NCI-H2107 (cell line): ENCODE measurements around the gene C1orf105.

ENCODE experiments used
- DNase-seq: peaks from one replicate; lab custom pipeline; 2025; lab: John Stamatoyannopoulos, UW

Gene C1orf105

GRCh38 chr1:172397221-172397620, 23.3 kb upstream of the C1orf105 start:
- no peak for DNase-seq

GRCh38 chr1:172397633-172398032, 22.9 kb upstream of the C1orf105 start:
- DNase-seq = no peak

DNA sequence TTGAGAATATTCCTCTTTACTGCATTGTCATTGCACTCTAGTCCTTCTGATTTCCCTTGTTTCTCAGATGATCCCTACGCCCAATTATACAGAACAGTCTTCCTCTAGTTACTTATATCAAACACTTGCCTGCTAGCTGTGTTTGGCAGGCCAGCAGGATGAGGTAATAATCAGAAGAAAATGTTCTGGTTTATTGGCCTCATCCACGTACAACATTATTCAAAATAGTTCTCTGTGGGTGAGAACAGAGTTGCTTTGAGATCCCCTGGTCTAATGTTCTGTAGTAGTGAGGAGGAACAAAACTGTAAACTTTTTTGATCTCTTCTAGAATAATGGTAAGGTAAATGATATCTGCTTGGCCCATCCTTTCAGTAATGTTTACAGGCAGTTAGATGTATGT, 22.3 kb upstream of the C1orf105 start:
- DNase-seq = no peak

DNA sequence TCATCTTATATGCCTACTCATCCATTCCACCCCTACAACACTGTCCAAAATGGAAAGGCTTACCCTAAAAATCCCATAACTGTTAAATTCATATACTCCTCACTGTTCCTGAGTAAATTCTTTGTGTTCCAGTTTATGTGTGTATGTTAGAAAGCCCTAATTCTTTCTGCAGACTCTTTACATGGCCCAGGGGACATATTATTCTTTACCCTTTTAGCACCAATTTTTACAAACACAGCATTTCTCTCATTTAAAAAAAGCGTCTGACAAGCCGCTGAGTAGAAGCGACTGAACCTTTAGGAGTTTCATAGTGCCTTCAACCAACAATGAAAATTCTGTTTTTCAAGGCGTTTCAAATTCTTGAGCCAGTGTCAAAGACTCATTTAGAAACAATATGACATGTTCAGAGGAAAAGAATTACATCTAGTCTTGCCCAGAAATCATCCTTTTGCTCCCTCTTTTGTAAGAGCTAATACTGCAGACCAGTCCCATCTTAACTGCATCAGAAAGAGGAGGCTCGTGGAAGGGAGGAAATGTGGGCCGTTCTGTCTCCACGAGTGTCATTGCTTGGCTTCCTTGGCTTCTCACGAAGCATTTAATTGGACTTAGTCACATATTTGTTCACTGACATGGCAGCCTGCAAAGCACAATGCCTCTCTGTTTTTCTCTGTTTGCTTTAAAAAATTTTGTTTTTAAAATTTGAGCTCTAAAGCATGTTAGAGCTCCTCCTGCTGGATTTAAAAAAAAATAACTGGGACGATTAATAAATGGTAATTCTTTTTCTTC, 21.3 kb upstream of the C1orf105 start:
- no peak for DNase-seq

GRCh38 chr1:172399756-172400721, 20.4 kb upstream of the C1orf105 start:
- DNase-seq = no peak

GRCh38 chr1:172400722-172401105, 19.8 kb upstream of the C1orf105 start:
- no peak for DNase-seq

DNA sequence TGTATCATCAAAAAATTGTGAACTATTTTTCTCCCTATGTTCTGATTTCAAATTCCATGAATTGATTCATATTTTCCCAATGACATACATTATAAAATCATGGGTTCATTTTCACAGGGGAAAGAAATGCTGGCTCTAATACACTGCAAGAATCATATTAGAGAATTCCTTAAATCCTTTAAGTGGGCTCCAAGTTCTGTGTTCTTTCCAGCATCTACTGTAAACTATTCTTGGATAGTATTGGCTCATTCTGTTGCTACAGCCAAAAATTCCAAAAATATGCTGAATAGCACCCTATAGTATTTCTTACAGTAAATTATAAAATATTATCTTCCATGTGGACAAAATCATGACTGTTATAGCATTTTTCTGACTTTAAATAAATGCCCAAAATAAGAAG, 19.0 kb upstream of the C1orf105 start:
- no peak for DNase-seq

DNA sequence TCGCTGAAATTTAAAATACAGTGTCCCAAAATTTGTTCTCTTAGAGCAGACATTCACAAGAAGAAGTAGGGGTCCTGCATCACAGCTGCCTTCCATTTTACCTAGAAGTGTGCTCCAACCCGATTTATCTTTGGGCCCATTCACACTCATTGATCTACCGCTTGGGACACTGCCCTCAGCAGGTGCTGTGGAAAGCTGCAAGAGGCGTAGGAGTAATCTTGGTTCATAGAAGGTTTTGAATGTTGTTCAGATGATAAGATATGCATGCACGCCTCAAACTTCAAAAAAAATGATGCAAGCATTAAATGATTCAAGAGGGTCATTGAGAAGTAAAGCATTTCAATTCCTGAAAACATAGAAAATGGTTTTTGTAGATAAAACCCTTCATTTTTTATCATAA, 18.6 kb upstream of the C1orf105 start:
- DNase-seq = no peak

GRCh38 chr1:172402878-172403569, 17.5 kb upstream of the C1orf105 start:
- no peak for DNase-seq

DNA sequence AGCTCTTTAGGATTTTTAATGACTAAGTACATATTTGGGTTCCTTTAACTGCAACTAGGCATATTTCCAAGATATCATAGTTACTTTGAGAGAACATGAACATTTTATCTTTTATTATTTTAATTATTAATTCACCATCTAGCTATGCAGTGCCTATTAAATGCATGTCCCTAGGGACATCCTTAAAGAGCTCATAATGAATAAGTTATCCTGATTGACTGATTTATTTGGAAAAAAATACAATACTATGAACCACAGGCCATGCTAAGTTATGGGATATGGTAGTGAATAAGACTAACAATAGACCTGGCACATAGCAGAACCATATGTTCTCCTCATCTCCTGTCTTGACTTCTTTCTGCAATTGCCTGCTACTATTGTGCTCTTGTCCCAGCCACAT, 16.4 kb upstream of the C1orf105 start:
- no peak for DNase-seq

- DNase-seq = no peak
These were observed 14.6 kb upstream of the C1orf105 start for GRCh38 chr1:172405912-172406311.

- DNase-seq = no peak
These were observed 13.5 kb upstream of the C1orf105 start for GRCh38 chr1:172406968-172407367.

DNA sequence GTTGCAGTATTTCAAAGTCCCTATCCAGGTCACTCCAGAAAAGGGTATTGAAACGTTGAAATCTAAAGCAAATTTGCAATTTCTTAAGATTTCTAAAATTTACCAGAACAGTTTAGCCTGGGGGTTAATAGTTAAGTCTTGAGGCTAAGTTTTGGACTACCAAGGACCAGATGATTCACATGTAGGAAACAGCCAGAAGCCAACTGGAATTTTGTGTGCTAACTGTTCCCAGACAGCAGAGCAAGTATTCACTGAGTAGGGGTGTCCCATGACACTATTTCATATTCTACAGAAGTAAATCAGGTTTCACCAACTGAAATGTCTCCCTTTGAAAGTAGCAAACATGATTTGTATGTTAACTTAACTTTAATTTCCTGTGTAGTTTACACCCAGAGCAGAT, 11.5 kb upstream of the C1orf105 start:
- DNase-seq = no peak

DNA sequence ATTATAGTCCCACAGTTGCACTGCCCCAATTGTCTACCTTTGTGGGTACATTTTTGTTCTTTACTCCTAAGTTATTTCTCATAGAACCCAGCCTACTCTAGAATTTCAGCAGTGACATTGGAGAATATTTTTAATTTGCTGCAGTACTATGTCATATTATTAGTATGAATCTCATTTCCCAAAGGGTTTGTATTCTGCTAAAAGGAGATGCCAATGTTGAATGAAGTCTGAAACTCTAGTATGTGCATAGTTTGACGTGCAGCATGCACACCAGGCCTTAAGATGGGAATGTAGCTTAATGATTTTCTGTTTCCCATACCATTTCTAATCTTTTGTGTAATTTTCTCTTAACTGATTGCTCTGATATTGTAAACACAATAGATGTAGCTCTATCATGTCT, 10.5 kb upstream of the C1orf105 start:
- no peak for DNase-seq

DNA sequence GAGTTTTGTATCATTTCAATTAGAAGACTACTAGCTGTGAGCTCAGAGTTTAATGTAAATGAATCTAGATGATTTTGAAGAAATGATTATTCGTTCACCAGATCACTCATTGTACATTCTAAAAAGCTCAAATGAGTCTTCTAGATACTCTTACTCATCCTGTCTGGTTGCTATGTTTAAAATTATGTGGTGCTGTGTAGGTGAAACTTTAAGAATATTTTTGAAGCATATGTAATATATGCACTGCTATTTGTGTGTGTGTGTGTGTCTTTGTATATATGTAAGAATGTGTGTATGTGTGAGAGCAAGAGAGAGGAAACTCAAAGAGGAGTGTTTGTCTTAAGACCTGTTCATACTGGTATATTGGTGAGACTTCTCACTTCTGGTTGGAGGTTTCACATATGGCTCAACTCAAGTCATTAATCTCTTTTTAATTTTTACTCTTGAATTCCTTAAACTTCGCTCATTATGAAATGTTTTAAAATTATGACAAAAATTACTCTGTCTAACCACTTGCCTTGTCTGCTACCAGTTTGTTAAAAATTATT, 8.6 kb upstream of the C1orf105 start:
- DNase-seq = no peak

- no peak for DNase-seq
These were observed 6.2 kb upstream of the C1orf105 start for GRCh38 chr1:172414331-172414730.

GRCh38 chr1:172416496-172417035, 3.9 kb upstream of the C1orf105 start:
- DNase-seq = no peak

- DNase-seq = no peak
These were observed 2.9 kb upstream of the C1orf105 start for GRCh38 chr1:172417557-172417956.

DNA sequence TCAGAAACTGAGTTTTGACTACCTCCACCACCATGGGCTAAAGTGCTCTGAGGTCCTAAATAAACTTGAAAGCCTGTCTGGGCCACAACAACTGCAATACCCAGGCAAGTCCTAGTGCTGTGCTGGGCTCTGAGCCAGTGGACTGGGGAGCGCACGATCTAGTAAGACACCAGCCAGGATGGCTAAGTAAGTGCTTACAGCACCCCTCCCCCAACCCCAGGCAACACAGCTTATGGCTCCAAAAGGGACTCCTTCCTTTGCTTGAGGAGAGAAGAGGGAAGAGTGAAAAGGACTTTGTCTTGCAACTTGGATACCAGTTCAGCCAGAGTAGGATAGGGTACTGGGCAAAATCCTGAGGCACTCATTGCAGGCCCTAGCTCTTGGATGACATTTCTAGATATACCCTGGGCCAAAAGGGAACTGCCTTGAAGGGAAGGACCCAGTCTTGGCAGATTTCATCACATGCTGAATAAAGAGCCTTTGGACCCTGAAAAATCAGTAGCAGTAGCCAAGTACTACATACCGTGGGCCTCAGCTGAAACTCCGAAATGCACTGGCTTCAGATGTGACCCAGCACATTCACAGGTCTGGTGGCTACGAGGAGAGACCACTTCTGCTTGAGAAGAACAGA, 1.6 kb downstream of the C1orf105 start:
- no peak for DNase-seq

- DNase-seq = no peak
These were observed 2.9 kb downstream of the C1orf105 start for GRCh38 chr1:172423336-172423735.

DNA sequence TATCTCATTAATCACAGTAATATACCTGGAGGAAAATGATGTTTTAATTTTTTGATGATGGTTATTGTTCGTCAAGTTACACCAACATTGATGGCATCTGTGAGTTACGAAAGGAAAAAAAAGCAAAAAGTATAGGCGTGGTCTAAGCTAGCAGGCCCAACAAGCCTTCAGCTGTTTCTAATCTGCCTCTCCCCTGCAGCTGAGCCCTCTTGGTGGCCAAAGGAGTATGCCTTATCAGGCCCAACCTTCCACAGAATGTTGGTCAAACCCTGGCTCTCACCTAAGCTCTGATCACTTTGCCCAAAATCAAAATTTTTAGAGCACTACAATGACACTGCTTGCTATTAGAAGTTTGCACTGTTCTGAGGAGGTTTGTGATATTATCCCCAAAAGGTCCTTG, 4.9 kb downstream of the C1orf105 start:
- DNase-seq = no peak
